Posterior cingulate gyrus (tissue), 11 donors: ENCODE data around the gene ANKRD50.

ENCODE experiments used
- DNase-seq, 10 donors: peaks; one replicate each; pipeline versions ENCODE4 v3.0.0 to v3.0.0-alpha.2; 2020 to 2021; ENCODE audit warnings: mixed read lengths in 3 of 10
- intact Hi-C: fragments of 100-400 bp; cut with DNase I; formaldehyde crosslinking; loops from one replicate; pipeline ENCODE4 v1.15.1; 2023

Gene ANKRD50

GRCh38 chr4:124712372-124713184 is at the start of gene ANKRD50:
Gene ANKRD50 (minus strand): TSS chr4:124712732. CDS start chr4:124710511, 2,221 bp downstream.
- DNase-seq: peak; percentile 75 to 97 (median 84)
- intact Hi-C loops: no loop called here

DNA sequence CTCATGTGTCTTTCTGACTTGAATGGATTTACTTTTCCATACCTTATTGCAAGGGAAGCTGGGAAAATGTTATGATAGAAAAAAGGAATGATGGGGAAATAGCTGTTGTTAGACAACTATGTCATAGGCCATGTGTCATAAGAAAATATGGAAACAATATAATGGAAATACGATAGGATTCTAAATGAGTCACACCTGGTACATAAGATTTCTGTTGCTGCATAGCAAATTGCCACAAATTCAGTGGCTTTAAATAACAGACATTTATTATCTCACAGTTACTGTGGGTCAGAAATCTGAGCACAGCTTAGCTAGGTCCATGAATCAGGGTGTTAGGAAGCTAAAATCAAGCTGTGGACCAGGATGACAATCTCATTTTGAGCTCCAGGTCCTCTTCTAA is 44.6 kb upstream of the ANKRD50 start:
- DNase-seq: no peak
- intact Hi-C loops: no loop called here

GRCh38 chr4:124754681-124755080 is 42.1 kb upstream of the ANKRD50 start:
- intact Hi-C loops: no loop called here
- DNase-seq: no peak

GRCh38 chr4:124753941-124754581 is 41.5 kb upstream of the ANKRD50 start:
- intact Hi-C loops: no loop called here

DNA sequence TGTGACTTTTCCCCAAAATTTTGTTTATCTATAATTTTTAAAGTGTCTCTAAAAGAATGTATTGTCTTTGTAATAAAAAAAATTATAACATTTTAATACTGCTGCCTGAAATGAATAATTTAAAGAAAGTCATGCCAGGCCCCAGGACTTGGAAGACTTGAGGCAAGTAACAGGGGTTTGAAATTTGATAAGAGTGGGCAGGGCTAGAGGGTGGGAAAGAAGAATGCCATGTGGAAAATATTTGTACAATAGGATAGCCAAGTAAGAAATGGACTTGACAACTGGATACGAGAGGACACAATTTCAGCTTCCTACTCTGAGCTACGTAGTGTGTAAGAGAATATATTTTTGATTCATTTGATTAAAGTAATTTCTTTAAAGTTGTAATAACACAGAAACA is 36.9 kb upstream of the ANKRD50 start:
- intact Hi-C loops: no loop called here
- DNase-seq: no peak

More at GRCh38 chr4:124753941-124754581, 41.5 kb upstream of the ANKRD50 start:
- no peak for DNase-seq

DNA sequence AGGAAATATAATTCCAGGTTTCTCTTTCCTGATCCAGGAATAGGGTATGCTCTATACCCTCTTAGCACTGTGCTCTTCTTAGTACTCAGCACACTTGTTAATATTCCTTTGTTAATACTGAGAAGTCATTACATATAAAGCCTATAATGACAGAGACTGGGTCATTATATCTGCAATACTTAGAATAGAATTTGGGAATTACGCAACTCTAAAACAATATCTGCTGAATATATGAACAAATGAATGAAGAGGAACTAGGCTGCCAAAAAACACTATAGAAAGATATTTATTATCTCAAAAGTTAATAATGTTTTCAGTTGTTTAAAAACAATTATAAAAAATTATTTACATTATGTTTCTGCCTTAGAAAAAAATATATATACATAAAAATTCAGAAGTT is 36.4 kb upstream of the ANKRD50 start:
- intact Hi-C loops: no loop called here
- no peak for DNase-seq

DNA sequence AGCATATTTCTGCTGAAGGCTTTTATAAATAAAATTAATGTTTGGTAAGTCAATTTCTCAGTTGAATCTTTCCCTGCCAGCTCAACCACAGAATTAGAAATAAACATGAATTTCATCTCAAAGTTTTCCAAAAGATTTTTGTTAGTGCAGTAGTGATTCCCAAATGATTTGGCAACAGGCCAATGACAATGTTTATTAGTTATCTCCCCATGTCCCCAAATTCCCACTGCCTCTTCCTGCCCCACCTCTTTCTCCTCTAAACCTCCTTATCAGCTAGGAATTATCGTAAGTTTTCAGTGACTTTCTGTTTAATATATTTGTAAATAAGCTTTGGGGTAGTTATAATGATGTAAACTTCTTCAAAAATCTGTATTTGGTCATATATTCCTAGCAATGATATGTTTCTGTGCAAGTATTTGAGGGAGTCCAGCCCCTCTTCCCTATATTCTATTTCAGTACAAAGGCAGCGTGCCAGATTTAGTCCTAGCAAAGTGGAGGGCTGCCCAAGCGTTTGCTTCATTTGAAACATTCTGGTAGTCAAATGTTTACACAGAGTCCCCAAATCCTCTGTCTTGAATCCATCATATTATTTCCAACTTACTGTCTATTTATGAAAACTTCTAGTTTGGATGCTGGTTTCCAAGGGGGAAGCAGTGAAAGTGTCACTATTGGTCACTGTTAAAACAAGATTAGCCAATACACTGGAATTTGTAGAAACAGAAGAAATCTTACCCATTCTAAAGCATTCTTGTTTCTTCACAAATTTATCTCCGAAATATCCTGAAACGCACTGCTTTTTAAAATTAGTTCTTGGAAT is 33.7 kb upstream of the ANKRD50 start:
- no peak for DNase-seq
- intact Hi-C loops: no loop called here

GRCh38 chr4:124743711-124744110 is 31.2 kb upstream of the ANKRD50 start:
- intact Hi-C loops: no loop called here
- no peak for DNase-seq

- intact Hi-C loops: no loop called here
- DNase-seq: no peak
These were observed 28.0 kb upstream of the ANKRD50 start for GRCh38 chr4:124740501-124740900.

- intact Hi-C loops: no loop called here
- no peak for DNase-seq
These were observed 26.5 kb upstream of the ANKRD50 start for GRCh38 chr4:124738994-124739393.

DNA sequence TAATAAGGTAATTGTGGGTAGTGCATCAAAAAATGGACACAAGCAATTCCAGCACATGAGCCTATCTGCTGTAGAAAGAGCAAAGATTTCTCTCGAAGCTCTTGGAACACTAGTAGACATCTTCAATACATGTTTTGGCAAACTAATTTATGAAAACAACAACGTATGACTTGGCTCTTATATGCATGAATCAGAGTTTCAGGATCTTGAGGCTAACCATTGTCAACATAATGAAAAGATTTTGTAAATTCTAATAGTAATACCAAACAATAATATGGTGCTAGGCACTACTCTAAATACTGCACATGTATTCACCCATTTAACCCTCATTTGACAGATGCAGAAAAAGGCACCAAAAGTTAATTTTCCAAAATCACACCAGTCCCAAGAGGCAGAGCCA is 25.1 kb upstream of the ANKRD50 start:
- DNase-seq: no peak
- intact Hi-C loops: no loop called here

DNA sequence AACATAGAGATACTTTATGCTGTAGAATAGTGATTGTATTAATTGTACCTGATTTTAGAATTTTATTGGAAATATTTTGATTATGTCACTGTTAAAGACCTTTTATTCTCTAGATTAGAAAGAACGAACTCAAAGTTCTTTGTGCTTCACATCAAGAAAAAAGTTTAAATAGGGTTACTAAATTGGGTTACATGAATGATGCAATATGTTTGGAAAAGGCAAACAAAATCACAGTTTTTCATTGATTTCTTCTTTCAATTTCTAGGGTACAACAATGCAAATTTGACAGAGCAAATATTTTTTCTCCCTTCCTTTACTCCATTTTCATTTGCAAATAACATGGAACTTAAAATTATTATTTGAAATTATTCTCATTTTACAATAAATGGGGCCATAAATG is 24.0 kb upstream of the ANKRD50 start:
- intact Hi-C loops: no loop called here
- DNase-seq: no peak

GRCh38 chr4:124727331-124727890 is 14.9 kb upstream of the ANKRD50 start:
- no peak for DNase-seq
- intact Hi-C loops: no loop called here

DNA sequence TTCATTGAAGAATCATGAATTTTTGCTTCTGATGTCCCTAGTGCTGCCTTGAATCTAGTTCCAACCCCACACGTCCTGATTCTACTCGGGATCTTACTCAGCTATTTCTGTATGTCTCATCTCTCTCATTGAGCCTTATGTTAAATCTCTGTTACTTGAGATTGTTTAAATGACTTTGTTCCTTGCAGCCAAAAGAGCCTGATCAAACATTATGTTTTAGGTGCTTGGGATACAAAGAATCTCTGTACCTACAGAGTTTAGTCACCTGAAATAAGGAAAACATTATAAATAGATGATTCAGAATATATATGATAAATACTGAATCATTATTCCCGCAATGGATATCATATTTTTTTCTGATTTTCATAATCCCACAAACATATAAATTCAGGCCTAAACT is 13.7 kb upstream of the ANKRD50 start:
- DNase-seq: no peak
- intact Hi-C loops: no loop called here

DNA sequence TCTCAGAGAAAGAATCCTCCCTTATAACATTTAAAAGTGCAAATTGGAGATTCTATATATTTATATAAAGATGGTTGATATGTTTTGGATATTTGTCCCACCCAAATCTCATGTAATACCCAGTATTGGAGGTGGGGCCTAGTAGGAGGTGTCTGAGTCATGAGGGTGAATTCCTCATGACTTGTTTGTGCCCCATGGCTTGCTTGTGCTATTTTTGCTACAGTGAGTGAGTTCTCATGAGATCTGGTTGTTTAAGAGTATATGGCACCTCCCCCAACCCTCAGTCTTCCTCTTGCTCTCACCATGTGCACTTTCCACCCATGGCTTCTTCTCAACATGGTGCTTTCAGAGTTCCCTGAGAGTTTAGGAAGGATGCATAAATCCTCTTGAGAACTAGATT is 9.5 kb upstream of the ANKRD50 start:
- no peak for DNase-seq
- intact Hi-C loops: no loop called here

DNA sequence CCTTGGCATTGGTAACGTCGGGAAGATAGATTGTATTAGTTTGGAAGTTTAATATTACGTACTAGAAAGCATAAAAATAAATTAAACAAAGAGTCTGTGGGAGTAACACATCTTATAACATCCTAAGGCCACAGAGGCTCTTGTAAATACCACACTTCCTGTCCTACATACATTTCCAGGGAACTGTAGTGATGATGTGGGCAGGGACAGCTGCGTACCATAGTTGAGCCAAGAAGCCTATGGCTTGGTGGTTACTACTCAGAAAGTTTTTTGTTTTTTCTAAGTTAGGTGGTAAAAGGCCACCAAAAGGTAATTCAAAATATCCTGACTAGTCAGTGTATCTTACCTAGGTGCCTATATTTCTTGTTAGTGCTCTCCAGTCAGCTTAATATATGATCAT is 4.6 kb upstream of the ANKRD50 start:
- DNase-seq: no peak
- intact Hi-C loops: no loop called here

DNA sequence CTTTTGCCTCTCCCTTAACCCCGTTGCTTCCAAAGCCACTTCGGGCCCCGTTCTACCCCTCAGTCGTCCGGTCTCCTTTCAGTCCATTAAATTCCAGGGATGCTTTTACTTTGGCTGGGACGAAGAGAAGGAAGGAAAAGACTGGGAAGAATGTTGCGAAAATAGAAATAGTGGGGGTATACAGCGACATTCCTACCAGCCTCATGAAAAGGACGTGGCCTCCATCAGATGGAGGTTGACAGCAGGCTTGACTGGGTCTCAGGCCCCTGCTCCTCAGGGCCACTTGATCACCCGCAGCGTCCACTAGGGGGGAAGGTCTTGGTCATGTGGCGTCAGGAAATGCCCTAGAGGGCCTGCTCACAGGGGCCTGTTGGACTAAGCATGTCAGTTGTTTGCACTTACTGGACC is 657 bp upstream of the ANKRD50 start:
- peak; percentile 53 to 96 (median 70) for DNase-seq
- intact Hi-C loops: no loop called here

DNA sequence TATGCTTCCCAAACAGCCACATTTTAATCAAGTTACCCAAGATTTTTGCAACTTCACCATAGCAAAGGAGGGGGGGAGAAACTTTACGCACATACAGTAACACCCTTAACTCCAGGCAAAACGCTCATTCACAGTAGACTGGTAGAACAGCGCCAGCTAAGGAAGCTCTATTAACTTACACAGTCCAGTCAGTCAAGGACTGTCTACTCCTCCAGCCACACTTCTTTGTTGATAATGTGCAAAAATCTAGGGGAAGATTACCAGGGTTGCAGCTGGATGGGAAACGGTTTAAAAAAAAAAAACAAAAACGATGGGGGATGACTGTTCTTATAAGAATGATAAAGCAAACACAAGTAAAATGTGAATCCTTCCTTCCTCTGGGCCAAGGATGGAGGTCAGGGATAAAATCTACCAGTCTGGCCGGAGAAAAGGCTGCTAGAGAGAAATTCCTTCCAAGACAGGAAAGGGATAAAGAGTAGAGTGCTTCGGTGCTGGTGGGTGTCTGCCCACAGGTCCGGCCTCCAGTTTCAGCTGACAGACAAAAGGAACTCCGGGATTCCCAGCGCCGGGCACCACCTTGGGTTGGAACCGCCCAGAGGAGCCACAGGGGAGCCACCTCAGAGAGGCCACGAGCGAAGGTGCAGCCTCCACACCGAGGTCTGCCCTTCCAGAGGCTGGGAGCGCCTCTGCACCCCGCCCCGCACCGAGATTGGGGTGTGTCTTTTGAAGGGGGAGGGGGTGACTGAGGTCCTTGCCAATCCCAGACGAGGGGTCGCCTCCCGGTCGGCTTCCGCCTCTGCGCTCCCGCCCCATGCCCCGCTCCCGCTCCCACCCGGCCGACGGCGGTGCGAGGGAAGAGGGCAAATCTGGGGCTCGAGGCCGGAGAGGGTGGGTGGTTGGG is 811 bp downstream of the ANKRD50 start:
- DNase-seq: peak; percentile 19 to 88 (median 41)
- intact Hi-C loops: no loop called here

DNA sequence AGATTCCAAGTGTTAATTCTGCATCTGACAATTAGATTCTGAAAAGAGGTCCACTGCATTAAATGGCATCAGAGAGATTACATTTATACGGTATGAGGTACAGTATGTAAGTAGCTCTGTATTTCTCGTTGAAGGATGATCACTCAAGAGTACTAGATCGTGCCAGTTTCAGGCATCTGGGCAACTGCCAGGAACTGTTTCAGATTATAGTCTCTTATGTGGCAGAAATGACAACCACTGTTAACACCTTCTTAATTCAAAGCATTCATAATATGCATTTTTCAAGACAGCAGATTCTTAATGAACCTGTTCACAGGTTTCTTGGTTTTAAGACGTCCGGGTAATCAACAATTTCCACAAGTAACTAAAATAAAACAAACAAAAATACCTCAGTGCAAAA is 1.6 kb downstream of the ANKRD50 start:
- intact Hi-C loops: no loop called here
- no peak for DNase-seq
